Superior temporal gyrus (tissue), 1 donor: ENCODE results near the gene RSKR.
A peak's percentile ranks its signal among the peaks of the same experiment; 100 is the strongest.
"Not testable (repeated sequence)": the region's sequence is repeated elsewhere in the genome, so short reads cannot be mapped to it uniquely, and the experiment has no call there.

ENCODE experiments used
- DNase-seq: peaks from one replicate; pipeline ENCODE4 v3.0.0-alpha.2; 2016; ENCODE audit errors: extremely low spot score

RSKR gene

GRCh38 chr17:28613931-28614381 is at the start of gene RSKR:
RSKR (minus strand) TSS chr17:28614185; CDS start chr17:28614161, 24 bp downstream.
- DNase-seq = peak; percentile 58

GRCh38 chr17:28663723-28664122 is 49.7 kb upstream of the RSKR start:
- no peak for DNase-seq

- DNase-seq = peak; percentile 26
Measured at GRCh38 chr17:28662527-28662829, 48.5 kb upstream of the RSKR start.

GRCh38 chr17:28661635-28662526 is 47.9 kb upstream of the RSKR start, which contains the start of the genes SDF2 and SUPT6H:
SDF2 (minus strand) TSS chr17:28661906; CDS start chr17:28661876, 30 bp downstream.
SUPT6H (plus strand) TSS chr17:28662205; CDS start chr17:28673402, 11,197 bp downstream.
- DNase-seq = peak; percentile 97

- not testable (repeated sequence) for DNase-seq
Measured at GRCh38 chr17:28659497-28659881, 45.5 kb upstream of the RSKR start.

GRCh38 chr17:28658766-28659496 is 44.9 kb upstream of the RSKR start:
- DNase-seq = not testable (repeated sequence)

- DNase-seq = not testable (repeated sequence)
Measured at GRCh38 chr17:28658342-28658741, 44.4 kb upstream of the RSKR start.

GRCh38 chr17:28657756-28658155 is 43.8 kb upstream of the RSKR start:
- no peak for DNase-seq

GRCh38 chr17:28655160-28655559 is 41.2 kb upstream of the RSKR start:
- no peak for DNase-seq

- DNase-seq = no peak
Measured at GRCh38 chr17:28648698-28649097, 34.7 kb upstream of the RSKR start.

GRCh38 chr17:28646039-28646754 is 32.2 kb upstream of the RSKR start:
- DNase-seq = no peak

- DNase-seq = no peak
Measured at GRCh38 chr17:28645576-28645939, 31.6 kb upstream of the RSKR start.

- peak; percentile 93 for DNase-seq
Measured at GRCh38 chr17:28644787-28645575, 31.0 kb upstream of the RSKR start, which contains the start of gene BLTP2. BLTP2 (minus strand) TSS chr17:28645158; CDS start chr17:28645056, 102 bp downstream.

- DNase-seq = peak; percentile 40
Measured at GRCh38 chr17:28643983-28644786, 30.2 kb upstream of the RSKR start.

- no peak for DNase-seq
Measured at GRCh38 chr17:28641579-28641978, 27.6 kb upstream of the RSKR start.

GRCh38 chr17:28635506-28635905 is 21.5 kb upstream of the RSKR start:
- no peak for DNase-seq

- no peak for DNase-seq
Measured at GRCh38 chr17:28634206-28634865, 20.4 kb upstream of the RSKR start.

- DNase-seq = no peak
Measured at GRCh38 chr17:28626818-28627217, 12.8 kb upstream of the RSKR start.

- no peak for DNase-seq
Measured at GRCh38 chr17:28624148-28624547, 10.2 kb upstream of the RSKR start.

- DNase-seq = no peak
Measured at GRCh38 chr17:28623696-28624095, 9.7 kb upstream of the RSKR start.
